KMS-11 (cell line): ENCODE data around the gene UFM1.

Experiments used
- H2AFZ ChIP-seq: fragments of 200-600 bp; sonication (generic); 2 replicates; pipeline ENCODE4 v1.6.1; 2016; ENCODE audit warnings: antibody characterized with exemption, mixed run types, low read depth
- H3K27ac ChIP-seq: fragments of 200-600 bp; sonication (generic); 2 replicates; pipeline ENCODE4 v1.6.1; 2016; ENCODE audit warnings: mild to moderate bottlenecking, mixed run types
- H3K27me3 ChIP-seq: fragments of 200-600 bp; sonication (generic); 2 replicates; pipeline ENCODE4 v1.6.1; 2017; ENCODE audit warnings: mild to moderate bottlenecking, low read depth, mixed run types, moderate library complexity; ENCODE audit not compliant: insufficient read depth
- H3K36me3 ChIP-seq: fragments of 200-600 bp; sonication (generic); 2 replicates; pipeline ENCODE4 v1.6.1; 2017; ENCODE audit warnings: mild to moderate bottlenecking, mixed run types; ENCODE audit not compliant: insufficient read depth
- H3K4me1 ChIP-seq: fragments of 200-600 bp; sonication (generic); 2 replicates; pipeline ENCODE4 v1.6.1; 2016; ENCODE audit warnings: mild to moderate bottlenecking, low read depth, mixed run types; ENCODE audit not compliant: poor library complexity, severe bottlenecking
- H3K4me2 ChIP-seq: fragments of 200-600 bp; sonication (generic); 2 replicates; pipeline ENCODE4 v1.7.0; 2016; ENCODE audit warnings: mild to moderate bottlenecking, mixed run types
- H3K4me3 ChIP-seq: fragments of 200-600 bp; sonication (generic); IDR thresholded peaks from 2 replicates; pipeline ENCODE4 v1.6.1; 2017; ENCODE audit warnings: low read depth, low read length, mixed read lengths; ENCODE audit not compliant: insufficient read depth
- H3K79me2 ChIP-seq: fragments of 200-600 bp; sonication (generic); 2 replicates; pipeline ENCODE4 v1.6.1; 2016; ENCODE audit warnings: low read depth, mixed run types; ENCODE audit not compliant: insufficient read depth
- H3K9ac ChIP-seq: fragments of 200-600 bp; sonication (generic); 2 replicates; pipeline ENCODE4 v1.6.1; 2016; ENCODE audit warnings: mild to moderate bottlenecking, mixed run types
- H4K20me1 ChIP-seq: fragments of 200-600 bp; sonication (generic); 2 replicates; pipeline ENCODE4 v1.6.1; 2016; ENCODE audit warnings: mild to moderate bottlenecking, mixed run types; ENCODE audit not compliant: insufficient read depth
- CTCF ChIP-seq: fragments of 200-600 bp; sonication (generic); conservative IDR thresholded peaks from 2 replicates; pipeline ENCODE4 v1.6.1; 2017; ENCODE audit warnings: low read depth, mild to moderate bottlenecking, antibody characterized with exemption, low read length, moderate library complexity, mixed read lengths

Gene UFM1

GRCh38 chr13:38376546-38376945 is 26.9 kb downstream of the UFM1 start:
- H3K4me2 ChIP-seq = no peak overlapping the region
- H3K4me3 ChIP-seq = no peak overlapping the region

DNA sequence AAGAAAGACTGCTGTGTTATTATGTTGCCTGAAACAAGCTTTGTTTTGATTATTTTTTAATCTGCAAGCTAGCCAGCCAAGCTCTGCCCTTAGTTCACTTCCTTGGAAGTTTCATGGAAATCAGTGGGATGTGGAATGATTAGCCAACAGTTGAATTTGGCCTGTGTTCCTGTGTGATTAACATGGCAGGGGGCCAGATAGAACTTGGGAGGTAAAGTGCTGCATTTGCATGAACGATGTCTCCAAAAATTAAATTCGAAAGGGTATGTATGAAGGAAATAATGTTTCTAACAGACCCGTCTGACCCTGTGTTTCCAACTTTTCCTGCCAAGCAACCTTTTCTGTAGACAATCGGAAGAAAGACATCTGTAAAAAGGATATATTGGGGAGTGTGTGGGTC is 32.2 kb downstream of the UFM1 start:
- Histone ChIP-seq H3K79me2 (no peaks in the 10 kb centered on the region), H4K20me1 (no peaks in the 10 kb centered on the region), H3K27me3 (no peaks in the 10 kb centered on the region), H3K9ac (no peak overlapping the region), H3K4me3 (no peak overlapping the region), H2AFZ (no peak overlapping the region), H3K36me3 (no peaks in the 10 kb centered on the region), H3K4me2 (no peak overlapping the region), H3K27ac (no peak overlapping the region), H3K4me1 (no peaks in the 10 kb centered on the region)
- TF ChIP-seq CTCF = no peak

More at GRCh38 chr13:38376546-38376945, 26.9 kb downstream of the UFM1 start:
- Histone ChIP-seq H3K9ac (no peak overlapping the region), H3K79me2 (no peaks in the 10 kb centered on the region), H3K27ac (no peak overlapping the region), H3K36me3 (no peaks in the 10 kb centered on the region), H3K27me3 (no peaks in the 10 kb centered on the region), H3K4me1 (no peaks in the 10 kb centered on the region), H2AFZ (no peak overlapping the region), H4K20me1 (no peaks in the 10 kb centered on the region)
- TF ChIP-seq CTCF = no peak

DNA sequence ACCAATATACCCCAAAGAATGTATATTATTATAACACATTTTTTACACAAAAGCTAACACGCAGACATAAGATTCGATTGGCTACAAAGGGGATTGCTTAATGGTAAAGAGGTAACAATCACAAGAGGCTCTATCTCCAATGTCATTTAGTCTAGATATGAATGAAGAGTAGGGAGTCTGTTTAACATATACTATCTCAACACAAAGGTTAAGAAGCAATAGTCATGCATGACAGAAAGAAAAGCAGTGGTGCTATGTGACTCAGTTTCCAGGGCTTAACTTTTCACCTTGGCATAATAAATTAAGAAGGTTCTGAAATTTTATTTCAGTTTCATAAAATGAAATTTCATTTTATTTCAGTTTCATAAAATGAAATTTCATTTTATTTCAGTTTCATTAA is 33.3 kb downstream of the UFM1 start:
- no peak for TF ChIP-seq CTCF
- no peak overlapping the region for H3K9ac ChIP-seq
- no peaks in the 10 kb centered on the region for H3K27me3 ChIP-seq
- H2AFZ ChIP-seq = no peak overlapping the region
- H3K4me3 ChIP-seq = no peak overlapping the region
- H3K27ac ChIP-seq = no peak overlapping the region
- H3K79me2 ChIP-seq = no peaks in the 10 kb centered on the region
- no peak overlapping the region for H3K4me2 ChIP-seq
- no peaks in the 10 kb centered on the region for H4K20me1 ChIP-seq
- H3K4me1 ChIP-seq = no peaks in the 10 kb centered on the region
- H3K36me3 ChIP-seq = no peaks in the 10 kb centered on the region

DNA sequence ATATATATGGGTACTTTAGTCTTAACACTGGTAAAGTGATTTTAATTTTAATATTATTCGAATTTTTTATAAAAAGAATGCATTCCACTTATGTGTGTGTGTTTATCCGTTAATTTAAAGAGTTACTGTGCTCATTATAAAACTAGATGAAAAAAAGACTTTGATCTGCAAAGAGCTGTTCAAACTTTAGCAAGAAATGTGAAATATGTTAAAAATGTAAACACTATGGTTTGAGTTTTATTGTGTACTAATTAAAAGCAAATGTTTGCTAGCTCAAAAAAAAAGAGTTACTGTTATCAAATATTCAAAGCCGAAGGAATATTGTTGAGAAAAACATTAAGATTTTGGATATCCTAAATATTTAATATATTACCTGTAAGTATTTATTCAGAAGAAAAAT is 34.5 kb downstream of the UFM1 start:
- Histone ChIP-seq H3K4me3 (no peak overlapping the region), H3K9ac (no peak overlapping the region), H3K36me3 (no peaks in the 10 kb centered on the region), H3K27me3 (no peaks in the 10 kb centered on the region), H2AFZ (no peak overlapping the region), H3K4me2 (no peak overlapping the region), H3K4me1 (no peaks in the 10 kb centered on the region), H3K79me2 (no peaks in the 10 kb centered on the region), H3K27ac (no peak overlapping the region), H4K20me1 (no peaks in the 10 kb centered on the region)
- no peak for TF ChIP-seq CTCF
